CD4-positive, alpha-beta memory T cell (primary cell): Measurements from ENCODE around the gene TK2. TPM values are rescaled to one million over a fixed set of nuclear protein-coding genes. Genes with fewer than 3 reads are reported as not detected.

Experiments
- CTCF ChIA-PET: fragments of 350-600 bp; sonication (Branson Sonifier 250); formaldehyde crosslinking; loops from one replicate; lab custom pipeline; 2021; ENCODE audit warnings: inconsistent platforms; ENCODE audit not compliant: partially characterized antibody; lab: Charles Lee
- POLR2A ChIA-PET: fragments of 350-600 bp; sonication (Branson Sonifier 250); formaldehyde crosslinking; loops from one replicate; lab custom pipeline; 2021; ENCODE audit not compliant: partially characterized antibody; lab: Charles Lee
- DNase-seq, 5 donors: peaks; one replicate each; pipeline versions ENCODE4 v3.0.0 to v3.0.0-alpha.2; 2020 to 2022; ENCODE audit warnings: mixed read lengths in 1 of 5
- H3K27ac ChIP-seq: one replicate; pipeline ENCODE4 v1.7.0; 2013; ENCODE audit warnings: low read depth, low read length
- H3K27me3 ChIP-seq: 2 replicates; pipeline ENCODE4 v1.7.0; 2013; ENCODE audit warnings: mild to moderate bottlenecking, low read length, moderate library complexity; ENCODE audit not compliant: insufficient read depth
- H3K36me3 ChIP-seq: 2 replicates; pipeline ENCODE4 v1.7.0; 2013; ENCODE audit warnings: mild to moderate bottlenecking, low read length, moderate library complexity; ENCODE audit not compliant: insufficient read depth
- H3K4me1 ChIP-seq: 2 replicates; pipeline ENCODE4 v1.7.0; 2013; ENCODE audit warnings: mild to moderate bottlenecking, low read length, moderate library complexity; ENCODE audit not compliant: insufficient read depth
- H3K4me3 ChIP-seq, 2 donors: one replicate each; pipeline ENCODE4 v1.7.0; 2013; ENCODE audit warnings: low read length in 2 of 2, mild to moderate bottlenecking in 1 of 2
- H3K9me3 ChIP-seq, 2 donors: one replicate each; pipeline ENCODE4 v1.7.0; 2013; ENCODE audit warnings: low read length in 2 of 2, control low read depth in 1 of 2; ENCODE audit not compliant: control insufficient read depth in 1 of 2
- H3K27ac Mint-ChIP-seq, 7 donors: one replicate each; pipeline ENCODE4 v1.8.0; 2020 to 2021; ENCODE audit warnings: mixed read lengths in 7 of 7, mild to moderate bottlenecking in 6 of 7, inconsistent platforms in 3 of 7, moderate library complexity in 3 of 7
- H3K27me3 Mint-ChIP-seq, 2 donors: one replicate each; pipeline ENCODE4 v1.8.0; 2020 to 2021; ENCODE audit warnings: mixed read lengths in 2 of 2
- H3K36me3 Mint-ChIP-seq, 2 donors: one replicate each; pipeline ENCODE4 v1.8.0; 2020 to 2021; ENCODE audit warnings: mixed read lengths in 2 of 2, inconsistent platforms in 1 of 2, mild to moderate bottlenecking in 1 of 2
- H3K4me1 Mint-ChIP-seq, 4 donors: one replicate each; pipeline ENCODE4 v1.8.0; 2020 to 2021; ENCODE audit warnings: mixed read lengths in 4 of 4, mild to moderate bottlenecking in 1 of 4
- H3K4me3 Mint-ChIP-seq, 8 donors: one replicate each; pipeline ENCODE4 v1.8.0; 2020 to 2021; ENCODE audit warnings: mixed read lengths in 8 of 8, mild to moderate bottlenecking in 7 of 8, moderate library complexity in 6 of 8, inconsistent platforms in 3 of 8
- H3K9me3 Mint-ChIP-seq, 8 donors: one replicate each; pipeline ENCODE4 v1.8.0; 2020 to 2021; ENCODE audit warnings: mixed read lengths in 8 of 8, mild to moderate bottlenecking in 5 of 8, inconsistent platforms in 3 of 8, moderate library complexity in 1 of 8
- intact Hi-C: fragments of 100-400 bp; cut with micrococcal nuclease; formaldehyde crosslinking; loops from one replicate; pipeline ENCODE4 v1.15.1; 2023
- polyA plus RNA-seq, 2 donors: library from polyadenylated mRNA; unstranded; fragments of 300-500 nt; fragmentation: Illumina TruSeq; gene quantifications; one replicate each; pipeline ENCODE4 v1.2.3, GENCODE V29; 2021
- total RNA-seq, 2 experiments: library from RNA; stranded (reverse); gene quantifications; one replicate each; pipeline ENCODE4 v1.2.3, GENCODE V29; 2021

Gene TK2
- total and polyA plus RNA-seq, 4 experiments from 2014 or later, result 3.9 to 10.2 (median 7.4) TPM

DNA sequence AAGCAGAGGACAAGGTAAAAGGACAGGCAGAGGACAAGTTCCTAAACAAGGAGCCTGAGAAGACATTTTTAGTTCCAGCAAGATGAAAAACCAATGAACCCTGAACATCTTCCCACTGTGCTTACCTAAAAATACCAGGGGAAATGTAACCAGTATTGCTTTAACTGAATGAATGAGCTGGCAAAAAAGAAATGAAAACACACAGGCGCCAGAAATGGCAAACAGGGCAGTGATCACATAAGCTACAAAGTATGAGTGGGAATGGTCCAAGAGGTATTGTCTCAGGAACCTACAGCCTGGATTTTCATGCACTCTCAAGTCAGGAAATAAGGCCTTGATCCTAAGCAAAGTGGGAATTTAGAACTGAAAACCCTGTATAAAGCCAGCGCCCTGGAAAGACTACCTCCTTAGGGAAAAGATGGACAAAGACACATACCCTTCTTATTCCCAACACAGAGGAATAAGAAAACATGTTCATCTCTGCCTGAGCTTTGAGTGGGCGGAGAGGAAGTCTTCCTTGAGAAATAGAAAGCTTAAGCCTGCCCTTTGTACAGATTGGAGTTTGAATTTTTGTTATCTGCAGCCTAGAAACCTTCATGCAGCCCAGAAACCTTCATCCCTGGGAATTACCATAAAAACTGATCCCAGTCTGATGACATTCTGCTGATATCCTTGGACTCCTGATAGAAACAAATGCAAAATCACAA, 31.5 kb upstream of the TK2 start:
- POLR2A ChIA-PET, result interaction anchor here (0.9 to 1.7 kb wide), 3 partner anchors 9 to 29 kb away, joined by 3 to 5 read pairs (median 3); partner anchors contain the start of genes CKLF and CMTM3
- intact Hi-C loops, result no loop called here
- no peaks in the 10 kb centered on the region for H3K9me3 Mint-ChIP-seq
- no peak overlapping the region for H3K4me3 ChIP-seq
- no peak overlapping the region for H3K4me3 Mint-ChIP-seq
- peaks cover 5% of the 10 kb centered on the region for H3K4me1 ChIP-seq
- H3K27me3 Mint-ChIP-seq, result peaks cover 2 to 6% of the 10 kb centered on the region in 2 donors
- no peak overlapping the region for H3K27ac ChIP-seq
- peak overlapping the region in 1 of 7 donors; percentile 34 for H3K27ac Mint-ChIP-seq
- peaks cover 4 to 17% (median 10%) of the 10 kb centered on the region in 4 donors for H3K4me1 Mint-ChIP-seq
- DNase-seq, result no peak
- H3K36me3 ChIP-seq, result no peaks in the 10 kb centered on the region
- H3K9me3 ChIP-seq, result no peaks in the 10 kb centered on the region
- H3K36me3 Mint-ChIP-seq, result no peaks in the 10 kb centered on the region
- CTCF ChIA-PET, result interaction anchor here (1.2 to 2.6 kb wide), 2 partner anchors 11 to 18 kb away, joined by 3 to 6 read pairs; no protein-coding TSS in a partner anchor
- peaks cover 3% of the 10 kb centered on the region for H3K27me3 ChIP-seq

GRCh38 chr16:66580605-66581209, 30.8 kb upstream of the TK2 start:
- Mint-ChIP-seq H3K4me1 (peaks cover 4 to 17% (median 9%) of the 10 kb centered on the region in 4 donors), H3K36me3 (no peaks in the 10 kb centered on the region), H3K27ac (no peak overlapping the region), H3K4me3 (peak overlapping the region in 2 of 8 donors; percentile 1 to 4), H3K27me3 (peaks cover 2 to 6% of the 10 kb centered on the region in 2 donors), H3K9me3 (no peaks in the 10 kb centered on the region)
- POLR2A ChIA-PET, result interaction anchor here (0.9 to 2.4 kb wide), 4 partner anchors 23 to 28 kb away, joined by 3 to 13 read pairs (median 7); partner anchors contain the start of genes CKLF and CMTM3
- H3K4me1 ChIP-seq, result peaks cover 5% of the 10 kb centered on the region
- H3K4me3 ChIP-seq, result no peak overlapping the region
- no peak overlapping the region for H3K27ac ChIP-seq
- no peaks in the 10 kb centered on the region for H3K36me3 ChIP-seq
- no peaks in the 10 kb centered on the region for H3K9me3 ChIP-seq
- CTCF ChIA-PET, result interaction anchor here (1.0 to 2.5 kb wide), 4 partner anchors 9 to 65 kb away, joined by 3 to 12 read pairs (median 3); partner anchors contain the start of gene CMTM3
- no peak for DNase-seq
- peaks cover 3% of the 10 kb centered on the region for H3K27me3 ChIP-seq
- intact Hi-C loops, result no loop called here

GRCh38 chr16:66578651-66579531, 29.0 kb upstream of the TK2 start, which contains the start of gene CMTM2:
Gene CMTM2 (plus strand): TSS chr16:66579463. CDS start chr16:66579608, 145 bp downstream.
- POLR2A ChIA-PET, result interaction anchor here (0.8 to 2.4 kb wide), 9 partner anchors 11 to 301 kb away, joined by 3 to 13 read pairs (median 5); partner anchors contain the start of genes CKLF, CMTM3 and PDP2
- CTCF ChIA-PET, result interaction anchor here (0.8 to 2.5 kb wide), 11 partner anchors 8 to 172 kb away, joined by 3 to 12 read pairs (median 4); no protein-coding TSS in a partner anchor
- no peak within 1 kb of the TSS for H3K27ac ChIP-seq
- H3K4me3 ChIP-seq, result peak within 1 kb of the TSS; percentile 5 to 47
- H3K4me1 ChIP-seq, result peaks cover 5% of the 10 kb centered on the region
- Mint-ChIP-seq H3K4me3 (peak within 1 kb of the TSS; percentile 66 to 80 (median 72)), H3K36me3 (no peaks in the 10 kb centered on the region), H3K4me1 (peaks cover 4 to 17% (median 9%) of the 10 kb centered on the region in 4 donors), H3K27ac (peak within 1 kb of the TSS in 1 of 7 donors; percentile 41), H3K9me3 (no peaks in the 10 kb centered on the region), H3K27me3 (peaks cover 2 to 6% of the 10 kb centered on the region in 2 donors)
- intact Hi-C loops, result no loop called here
- no peaks in the 10 kb centered on the region for H3K9me3 ChIP-seq
- H3K27me3 ChIP-seq, result peaks cover 3% of the 10 kb centered on the region
- peak in 2 of 5 donors; percentile 21 for DNase-seq
- no peaks in the 10 kb centered on the region for H3K36me3 ChIP-seq

DNA sequence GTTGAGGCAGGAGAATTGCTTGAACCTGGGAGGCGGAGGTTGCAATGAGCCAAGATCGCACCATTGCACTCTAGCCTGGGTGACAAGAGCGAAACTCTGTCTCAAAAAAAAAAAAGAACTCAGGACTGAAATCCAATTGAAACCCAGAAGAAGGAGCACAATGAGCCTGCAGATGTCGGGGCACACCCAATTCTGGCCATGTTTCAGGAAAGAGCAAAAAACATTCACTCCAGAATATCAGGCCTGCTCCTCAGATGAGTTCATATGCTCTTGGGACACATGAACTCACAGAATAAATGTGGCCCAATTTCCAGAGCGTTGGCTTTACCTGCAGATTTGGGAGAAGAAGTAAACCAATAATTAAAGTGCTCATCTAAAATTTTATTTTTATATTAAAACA, 26.4 kb upstream of the TK2 start:
- Mint-ChIP-seq H3K9me3 (no peaks in the 10 kb centered on the region), H3K36me3 (no peaks in the 10 kb centered on the region), H3K4me1 (peaks cover 4 to 27% (median 11%) of the 10 kb centered on the region in 4 donors), H3K27ac (no peak overlapping the region), H3K4me3 (no peak overlapping the region), H3K27me3 (peaks cover 2 to 6% of the 10 kb centered on the region in 2 donors)
- Histone ChIP-seq H3K4me3 (no peak overlapping the region), H3K9me3 (no peaks in the 10 kb centered on the region), H3K27me3 (peaks cover 3% of the 10 kb centered on the region), H3K4me1 (peaks cover 5% of the 10 kb centered on the region), H3K36me3 (no peaks in the 10 kb centered on the region), H3K27ac (no peak overlapping the region)
- no peak for DNase-seq
- ChIA-PET POLR2A (interaction anchor here (0.9 kb wide), 1 partner anchor 28 kb away, joined by 3 read pairs; no protein-coding TSS in a partner anchor), CTCF (interaction anchor here (0.7 to 3.1 kb wide), 3 partner anchors 13 to 32 kb away, joined by 3 to 20 read pairs (median 4); no protein-coding TSS in a partner anchor)
- intact Hi-C loops, result no loop called here

DNA sequence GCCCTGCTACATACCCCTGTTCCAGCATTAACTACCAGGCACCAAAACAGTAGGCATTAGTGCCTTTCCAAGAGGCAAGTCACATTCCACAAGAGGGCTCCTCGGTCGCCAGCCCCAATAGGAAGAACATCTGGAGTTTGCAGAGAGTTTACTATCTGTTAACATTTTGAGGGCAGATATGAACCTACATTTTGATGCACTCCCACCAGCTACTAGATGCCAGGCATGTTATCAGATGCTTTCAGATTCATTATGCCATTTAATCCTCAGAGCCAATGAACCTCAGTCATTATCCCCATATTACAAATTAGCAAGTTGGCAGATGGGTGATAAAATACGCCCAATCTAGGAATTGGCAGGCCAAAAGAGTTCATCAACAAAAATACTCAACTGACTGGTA, 25.1 kb upstream of the TK2 start:
- H3K36me3 ChIP-seq, result no peaks in the 10 kb centered on the region
- no peak overlapping the region for H3K27ac ChIP-seq
- Mint-ChIP-seq H3K4me3 (no peak overlapping the region), H3K27me3 (peaks cover 2 to 4% of the 10 kb centered on the region in 2 donors), H3K9me3 (no peaks in the 10 kb centered on the region), H3K36me3 (peaks cover 0 to under 1% of the 10 kb centered on the region in 2 donors), H3K4me1 (peaks cover 4 to 31% (median 16%) of the 10 kb centered on the region in 4 donors), H3K27ac (peak overlapping the region in 2 of 7 donors; percentile 9 to 80)
- CTCF ChIA-PET, result interaction anchor here (0.9 to 3.1 kb wide), 5 partner anchors 10 to 96 kb away, joined by 3 to 20 read pairs (median 4); no protein-coding TSS in a partner anchor
- POLR2A ChIA-PET, result interaction anchor here (1.3 to 1.6 kb wide), 3 partner anchors 23 to 62 kb away, joined by 4 read pairs; partner anchors contain the start of gene CKLF
- DNase-seq, result no peak
- H3K4me1 ChIP-seq, result peaks cover 5% of the 10 kb centered on the region
- H3K4me3 ChIP-seq, result no peak overlapping the region
- intact Hi-C loops, result no loop called here
- H3K9me3 ChIP-seq, result no peaks in the 10 kb centered on the region
- peaks cover 3% of the 10 kb centered on the region for H3K27me3 ChIP-seq

- H3K36me3 ChIP-seq, result no peaks in the 10 kb centered on the region
- H3K27me3 ChIP-seq, result peaks cover 3% of the 10 kb centered on the region
- Mint-ChIP-seq H3K27ac (peak overlapping the region in 1 of 7 donors; percentile 80), H3K36me3 (peaks cover 0 to 3% of the 10 kb centered on the region in 2 donors), H3K4me1 (peaks cover 4 to 25% (median 14%) of the 10 kb centered on the region in 4 donors), H3K27me3 (peaks cover 0 to 4% of the 10 kb centered on the region in 2 donors), H3K9me3 (no peaks in the 10 kb centered on the region), H3K4me3 (no peak overlapping the region)
- no peaks in the 10 kb centered on the region for H3K9me3 ChIP-seq
- no peak for DNase-seq
- peaks cover 3% of the 10 kb centered on the region for H3K4me1 ChIP-seq
- no peak overlapping the region for H3K4me3 ChIP-seq
- CTCF ChIA-PET, result interaction anchor here (1.0 to 3.1 kb wide), 4 partner anchors 11 to 95 kb away, joined by 3 to 20 read pairs (median 4); no protein-coding TSS in a partner anchor
- H3K27ac ChIP-seq, result no peak overlapping the region
- intact Hi-C loops, result no loop called here
- POLR2A ChIA-PET, result interaction anchor here (1.0 to 1.6 kb wide), 4 partner anchors 9 to 62 kb away, joined by 3 to 4 read pairs (median 4); partner anchors contain the start of gene CKLF
Observed at GRCh38 chr16:66574531-66574930, 24.6 kb upstream of the TK2 start.
